H9 (cell line): ENCODE results near the gene NCAM2. TPM values are rescaled to one million over a fixed set of nuclear protein-coding genes. Genes with fewer than 3 reads are reported as not detected.

Experiments used
- DNase-seq: peaks from one replicate; pipeline ENCODE4 v3.0.0-alpha.2; 2017
- H2AFZ ChIP-seq: one replicate; pipeline ENCODE4 v1.6.1; 2013; ENCODE audit warnings: mild to moderate bottlenecking, low read length, control low read depth, moderate library complexity
- H2AK5ac ChIP-seq: 2 replicates; pipeline ENCODE4 v1.6.1; 2013; ENCODE audit warnings: low read length, control low read depth, mixed read lengths; ENCODE audit not compliant: insufficient read length
- H2BK120ac ChIP-seq: one replicate; pipeline ENCODE4 v1.6.1; 2013; ENCODE audit warnings: low read depth, mild to moderate bottlenecking, low read length, control low read depth, inconsistent platforms; ENCODE audit not compliant: poor library complexity, severe bottlenecking
- H2BK12ac ChIP-seq: 2 replicates; pipeline ENCODE4 v1.6.1; 2013; ENCODE audit warnings: low read length, control low read depth, mixed read lengths, low read depth; ENCODE audit not compliant: insufficient read length
- H2BK15ac ChIP-seq: 2 replicates; pipeline ENCODE4 v1.6.1; 2013; ENCODE audit warnings: low read depth, low read length, control low read depth
- H2BK20ac ChIP-seq: one replicate; pipeline ENCODE4 v1.6.1; 2013; ENCODE audit warnings: low read depth, mild to moderate bottlenecking, low read length, control low read depth, inconsistent platforms; ENCODE audit not compliant: poor library complexity, severe bottlenecking
- H2BK5ac ChIP-seq: 2 replicates; pipeline ENCODE4 v1.6.1; 2013; ENCODE audit warnings: low read length, control low read depth, mixed read lengths; ENCODE audit not compliant: insufficient read length
- H3K14ac ChIP-seq: 2 replicates; pipeline ENCODE4 v1.6.1; 2013; ENCODE audit warnings: low read length, control low read depth; ENCODE audit not compliant: insufficient read depth
- H3K18ac ChIP-seq: 2 replicates; pipeline ENCODE4 v1.6.1; 2013; ENCODE audit warnings: low read depth, mild to moderate bottlenecking, mixed read lengths, low read length, control low read depth; ENCODE audit not compliant: insufficient read length
- H3K23ac ChIP-seq: 2 replicates; pipeline ENCODE4 v1.6.1; 2013; ENCODE audit warnings: low read length, control low read depth, mixed read lengths, low read depth; ENCODE audit not compliant: insufficient read length
- H3K23me2 ChIP-seq: 2 replicates; pipeline ENCODE4 v1.6.1; 2013; ENCODE audit warnings: low read depth, mild to moderate bottlenecking, mixed read lengths, low read length, control low read depth; ENCODE audit not compliant: insufficient read length, poor library complexity, severe bottlenecking
- H3K27ac ChIP-seq: 2 replicates; pipeline ENCODE4 v1.5.1; 2013; ENCODE audit warnings: low read length, control low read depth, mixed read lengths, low read depth; ENCODE audit not compliant: insufficient read length
- H3K27me3 ChIP-seq: 2 replicates; pipeline ENCODE4 v1.6.1; 2013; ENCODE audit warnings: low read length, control low read depth, inconsistent platforms; ENCODE audit not compliant: insufficient read depth
- H3K4ac ChIP-seq: 2 replicates; pipeline ENCODE4 v1.6.1; 2013; ENCODE audit warnings: low read depth, mild to moderate bottlenecking, control low read depth, inconsistent platforms, low read length, moderate library complexity
- H3K4me1 ChIP-seq: 2 replicates; pipeline ENCODE4 v1.6.1; 2013; ENCODE audit warnings: low read length, control low read depth, inconsistent platforms; ENCODE audit not compliant: insufficient read depth
- H3K4me2 ChIP-seq: 2 replicates; pipeline ENCODE4 v1.6.1; 2013; ENCODE audit warnings: low read length, control low read depth, mixed read lengths; ENCODE audit not compliant: insufficient read length, insufficient read depth
- H3K56ac ChIP-seq: 2 replicates; pipeline ENCODE4 v1.6.1; 2013; ENCODE audit warnings: low read depth, mild to moderate bottlenecking, mixed read lengths, low read length, control low read depth; ENCODE audit not compliant: insufficient read length
- H3K79me1 ChIP-seq: 2 replicates; pipeline ENCODE4 v1.6.1; 2013; ENCODE audit warnings: low read depth, mild to moderate bottlenecking, moderate library complexity, low read length, control low read depth, inconsistent platforms; ENCODE audit not compliant: insufficient read depth, poor library complexity, severe bottlenecking
- H3K79me2 ChIP-seq: 2 replicates; pipeline ENCODE4 v1.6.1; 2013; ENCODE audit warnings: low read length, control low read depth, inconsistent platforms; ENCODE audit not compliant: insufficient read depth
- H3K9ac ChIP-seq: 2 replicates; pipeline ENCODE4 v1.6.1; 2013; ENCODE audit warnings: low read length, control low read depth, mixed read lengths; ENCODE audit not compliant: insufficient read length; ENCODE audit errors: extremely low read depth
- H3K9me3 ChIP-seq: one replicate; pipeline ENCODE4 v1.6.1; 2013; ENCODE audit warnings: low read depth, low read length, inconsistent platforms; ENCODE audit not compliant: control insufficient read depth
- H3T11ph ChIP-seq: one replicate; pipeline ENCODE4 v1.6.1; 2013; ENCODE audit warnings: mild to moderate bottlenecking, low read length, control low read depth, inconsistent platforms
- H4K20me1 ChIP-seq: one replicate; pipeline ENCODE4 v1.6.1; 2013; ENCODE audit not compliant: control insufficient read depth, insufficient read length, insufficient read depth
- H4K5ac ChIP-seq: 2 replicates; pipeline ENCODE4 v1.6.1; 2013; ENCODE audit warnings: low read depth, mild to moderate bottlenecking, mixed read lengths, low read length, control low read depth; ENCODE audit not compliant: insufficient read length
- H4K8ac ChIP-seq: replicated peaks from 2 replicates; pipeline ENCODE4 v1.6.1; 2013; ENCODE audit warnings: low read length, control low read depth, mixed read lengths, low read depth; ENCODE audit not compliant: insufficient read length
- H4K91ac ChIP-seq: 2 replicates; pipeline ENCODE4 v1.6.1; 2013; ENCODE audit warnings: low read depth, mild to moderate bottlenecking, moderate library complexity, mixed read lengths, low read length, control low read depth; ENCODE audit not compliant: insufficient read length
- H3K27ac Mint-ChIP-seq, 3 experiments: 2 replicates in 2 of 3; 3 replicates in 1 of 3; pipeline ENCODE4 v1.8.0; 2020 to 2021; ENCODE audit warnings: mixed read lengths in 3 of 3, mild to moderate bottlenecking in 1 of 3, moderate library complexity in 1 of 3
- H3K27me3 Mint-ChIP-seq: 2 replicates; pipeline ENCODE4 v1.8.0; 2021; ENCODE audit warnings: low read depth, mild to moderate bottlenecking, moderate library complexity, mixed read lengths
- H3K36me3 Mint-ChIP-seq, 3 experiments: 2 replicates in 2 of 3; 3 replicates in 1 of 3; pipeline ENCODE4 v1.8.0; 2020 to 2021; ENCODE audit warnings: low read depth in 3 of 3, mixed read lengths in 3 of 3; ENCODE audit not compliant: insufficient read depth in 1 of 3
- H3K4me1 Mint-ChIP-seq, 2 experiments: 2 replicates each; pipeline ENCODE4 v1.8.0; 2020; ENCODE audit warnings: mixed read lengths in 2 of 2
- H3K4me3 Mint-ChIP-seq, 2 experiments: 2 replicates in 1 of 2; 3 replicates in 1 of 2; pipeline ENCODE4 v1.8.0; 2020 to 2021; ENCODE audit warnings: mild to moderate bottlenecking in 2 of 2, mixed read lengths in 2 of 2, moderate library complexity in 1 of 2
- H3K9me3 Mint-ChIP-seq, 2 experiments: 2 replicates in 1 of 2; 3 replicates in 1 of 2; pipeline ENCODE4 v1.8.0; 2020; ENCODE audit warnings: mild to moderate bottlenecking in 2 of 2, mixed read lengths in 2 of 2, moderate library complexity in 1 of 2
- CTCF ChIP-seq: fragments of 200-600 bp; sonication (generic); conservative IDR thresholded peaks from 3 replicates; pipeline ENCODE4 v1.8.0; 2021; ENCODE audit warnings: antibody characterized with exemption, mild to moderate bottlenecking
- WGBS: extraction: QIAGEN DNeasy Blood & Tissue Kit; methylation state at CpG from one replicate; pipeline ENCODE4 v1.1.7; 2013; ENCODE audit warnings: missing lambda C conversion rate, low lambda C conversion rate, mixed read lengths; ENCODE audit not compliant: insufficient read length; ENCODE audit errors: extremely low coverage; 5-methylcytosine and 5-hydroxymethylcytosine counted together
- total RNA-seq: library from RNA; stranded (reverse); gene quantifications from 2 replicates; pipeline ENCODE4 v1.2.1, GENCODE V29; 2021

NCAM2 gene
- total RNA-seq, 1 experiment from 2014 or later: 2.2 TPM

- Histone ChIP-seq H3T11ph (no peak overlapping the region), H4K8ac (no peak overlapping the region), H4K20me1 (no peaks in the 10 kb centered on the region), H3K14ac (no peak overlapping the region), H3K18ac (no peak overlapping the region), H3K27me3 (no peaks in the 10 kb centered on the region), H2BK12ac (no peak overlapping the region), H3K79me2 (no peaks in the 10 kb centered on the region), H3K23me2 (no peaks in the 10 kb centered on the region), H2BK15ac (no peak overlapping the region), H4K5ac (no peak overlapping the region), H2BK5ac (no peak overlapping the region), H4K91ac (no peak overlapping the region), H3K79me1 (no peaks in the 10 kb centered on the region), H3K4ac (no peak overlapping the region), H2AFZ (no peak overlapping the region), H3K9ac (no peak overlapping the region), H3K9me3 (no peaks in the 10 kb centered on the region), H3K56ac (no peak overlapping the region), H3K4me1 (no peaks in the 10 kb centered on the region), H2BK20ac (no peak overlapping the region), H3K27ac (no peak overlapping the region), H3K23ac (no peak overlapping the region), H2AK5ac (no peak overlapping the region), H2BK120ac (no peak overlapping the region), H3K4me2 (no peak overlapping the region)
- H3K27me3 Mint-ChIP-seq: no peaks in the 10 kb centered on the region
- TF ChIP-seq CTCF: no peak
- H3K4me1 Mint-ChIP-seq: peaks cover 10% of the 10 kb centered on the region in 2 experiments
- no peaks in the 10 kb centered on the region for H3K36me3 Mint-ChIP-seq
- DNase-seq: no peak
- H3K4me3 Mint-ChIP-seq: no peak overlapping the region
- WGBS: no CpG with 5 or more reads among the region's 2 CpGs
- H3K9me3 Mint-ChIP-seq: no peaks in the 10 kb centered on the region; a peak in 1 of 5 replicates
- H3K27ac Mint-ChIP-seq: no peak overlapping the region
Measured at GRCh38 chr21:21301013-21301412, 302.8 kb downstream of the NCAM2 start.
